Measurements from ENCODE around the gene ST3GAL6.

The ST3GAL6 gene

DNA sequence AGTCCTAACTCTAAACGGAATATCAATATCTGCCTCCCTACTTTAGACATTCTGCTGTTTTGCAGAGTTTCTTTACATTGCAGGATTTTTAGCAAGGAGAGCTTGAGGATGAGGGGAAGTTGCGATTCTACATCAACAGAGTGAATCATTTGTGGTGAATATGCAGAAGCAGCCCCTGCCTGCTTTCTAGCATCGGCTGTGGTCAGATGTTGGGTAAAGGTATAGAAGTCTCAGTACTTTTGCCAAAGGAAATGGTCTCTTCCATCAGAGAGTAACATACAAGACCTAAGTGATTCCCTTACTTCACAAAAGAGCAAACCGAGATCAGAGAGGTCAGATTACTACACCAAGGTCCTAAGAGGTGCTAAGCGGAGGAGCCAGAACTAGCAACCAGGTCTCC, 15.2 kb downstream of the ST3GAL6 start:
- DNase-seq = no peak

DNA sequence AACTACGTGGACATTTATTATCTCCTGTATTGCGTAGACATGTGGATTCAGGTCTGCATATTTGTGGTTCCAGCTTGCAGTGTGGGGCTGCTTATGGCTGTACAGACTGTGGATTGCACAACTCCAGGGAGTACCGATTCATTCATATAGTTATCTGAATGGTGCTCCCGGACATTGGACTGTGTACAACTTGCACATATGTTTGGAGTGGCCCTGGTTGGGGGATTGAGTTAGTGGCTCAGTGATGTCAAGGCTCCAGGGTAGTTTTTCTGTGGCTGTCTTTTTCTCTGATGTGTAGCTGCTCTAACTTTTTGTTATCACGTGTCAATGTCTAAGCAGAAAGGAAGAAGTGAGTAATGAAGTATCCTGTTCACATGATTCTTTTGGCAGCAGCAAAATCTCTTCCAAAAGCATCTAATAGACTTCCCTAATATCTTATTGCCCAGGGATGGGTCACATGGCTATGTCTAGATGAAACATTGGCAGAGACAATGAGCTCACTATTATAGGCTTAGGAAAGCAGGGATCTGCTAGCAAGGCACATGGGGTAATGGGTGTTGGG, 15.8 kb downstream of the ST3GAL6 start:
- DNase-seq = no peak

DNA sequence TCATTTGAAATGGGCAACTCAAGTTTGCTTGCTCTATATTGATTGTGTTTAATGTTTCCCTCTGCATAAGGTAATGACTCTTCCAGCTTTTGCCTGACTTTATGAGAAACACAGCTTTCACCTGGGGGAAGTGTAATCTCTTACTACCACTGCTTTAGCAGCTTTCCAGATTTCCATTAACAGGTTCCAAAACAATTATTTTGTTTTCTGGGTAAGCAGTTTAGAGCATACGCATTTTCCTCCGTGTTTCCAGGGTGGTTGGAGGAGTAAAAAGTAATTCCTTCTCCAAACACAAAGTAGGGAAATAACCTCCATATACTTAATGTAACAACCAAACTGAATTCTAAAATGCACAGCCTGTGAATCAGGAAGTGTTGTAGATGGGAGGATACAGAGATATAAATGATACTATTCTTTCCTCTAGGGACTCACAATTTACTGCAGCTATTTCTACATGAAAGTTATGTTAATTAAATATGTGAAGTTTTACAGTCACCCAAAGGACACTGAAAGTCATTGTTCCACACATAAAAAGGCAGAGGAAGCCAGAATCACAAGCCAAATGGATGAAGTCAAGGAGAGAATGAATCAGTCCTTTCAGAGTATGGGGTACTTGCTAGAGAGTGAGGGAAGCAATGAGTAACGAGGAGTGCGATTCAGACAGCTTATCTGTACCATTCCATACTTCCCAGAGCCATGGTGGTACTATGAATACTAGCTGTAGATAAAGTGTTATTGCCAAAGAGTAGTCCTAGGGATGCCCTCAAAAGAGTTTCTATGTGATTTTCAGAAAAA, 16.6 kb downstream of the ST3GAL6 start:
- no peak for DNase-seq

DNA sequence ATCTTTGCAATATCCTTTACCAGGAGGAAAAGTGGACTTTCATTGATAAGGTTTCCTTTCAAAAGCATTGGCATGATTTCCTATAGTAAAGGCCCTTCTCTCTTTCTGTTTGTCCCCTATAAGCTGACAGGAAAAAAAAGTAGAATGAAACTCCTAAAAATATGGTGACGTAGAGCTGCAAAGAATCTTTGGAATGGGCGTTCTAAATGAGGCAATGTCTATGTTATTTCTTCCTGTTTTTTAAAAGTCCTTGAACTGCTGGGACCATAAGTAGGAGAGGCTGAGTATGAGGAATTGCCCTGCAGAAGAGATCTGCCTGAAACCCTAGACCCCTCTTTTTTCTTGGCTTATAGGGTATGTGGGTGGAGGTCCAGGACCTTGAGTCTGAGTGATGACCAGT, 17.2 kb downstream of the ST3GAL6 start:
- no peak for DNase-seq

DNA sequence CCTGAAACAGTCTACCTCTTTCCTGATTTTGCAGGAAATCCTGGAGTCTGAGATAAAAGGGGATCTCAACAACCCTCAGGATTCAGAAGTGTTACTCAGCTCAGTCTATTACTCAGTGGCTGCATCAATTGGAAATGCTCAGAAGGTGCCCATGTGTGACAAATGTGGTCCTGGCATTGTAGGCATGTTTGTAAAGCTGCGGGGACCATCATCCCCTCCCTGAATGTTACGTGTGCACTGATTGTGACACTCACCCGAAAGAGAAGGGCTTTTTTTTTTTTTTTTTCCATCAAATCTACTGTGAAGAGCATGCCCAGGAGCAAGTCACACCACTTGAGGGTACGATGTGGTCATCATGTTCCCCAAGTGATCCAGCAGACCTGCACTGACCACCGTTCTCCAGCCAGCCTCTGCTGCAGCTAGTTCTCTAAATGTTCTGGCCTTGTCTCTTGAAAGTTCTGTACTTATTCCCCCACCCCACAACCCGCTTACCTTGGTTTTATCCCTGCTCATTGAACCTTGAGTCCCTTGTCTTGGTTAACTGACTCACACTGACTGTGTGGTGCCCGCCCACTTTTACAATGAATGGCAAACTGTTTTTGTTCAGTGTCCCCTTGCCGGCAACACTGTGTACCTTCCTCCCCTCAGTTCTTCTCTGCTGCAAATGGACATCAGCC, 19.8 kb downstream of the ST3GAL6 start:
- DNase-seq = no peak

DNA sequence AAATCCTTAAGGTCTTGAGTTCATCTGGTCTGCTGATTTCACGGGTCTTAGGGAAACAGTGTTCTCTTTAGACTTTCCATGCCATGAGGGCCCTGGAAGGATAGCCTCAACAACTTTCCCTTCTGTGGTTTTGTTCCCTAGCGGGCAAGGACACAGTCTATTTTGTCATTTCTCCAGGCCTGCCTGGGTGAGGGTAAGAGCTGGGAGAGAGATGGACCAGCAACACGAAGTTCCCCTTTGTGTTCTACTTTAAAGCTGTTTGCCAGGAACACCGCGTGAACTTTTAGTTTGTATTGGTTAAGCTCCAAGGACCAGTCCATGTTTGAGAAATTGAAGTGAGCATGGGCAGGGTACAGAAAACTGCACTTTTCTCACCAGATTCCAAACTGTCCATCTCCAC, 20.9 kb downstream of the ST3GAL6 start:
- no peak for DNase-seq

DNA sequence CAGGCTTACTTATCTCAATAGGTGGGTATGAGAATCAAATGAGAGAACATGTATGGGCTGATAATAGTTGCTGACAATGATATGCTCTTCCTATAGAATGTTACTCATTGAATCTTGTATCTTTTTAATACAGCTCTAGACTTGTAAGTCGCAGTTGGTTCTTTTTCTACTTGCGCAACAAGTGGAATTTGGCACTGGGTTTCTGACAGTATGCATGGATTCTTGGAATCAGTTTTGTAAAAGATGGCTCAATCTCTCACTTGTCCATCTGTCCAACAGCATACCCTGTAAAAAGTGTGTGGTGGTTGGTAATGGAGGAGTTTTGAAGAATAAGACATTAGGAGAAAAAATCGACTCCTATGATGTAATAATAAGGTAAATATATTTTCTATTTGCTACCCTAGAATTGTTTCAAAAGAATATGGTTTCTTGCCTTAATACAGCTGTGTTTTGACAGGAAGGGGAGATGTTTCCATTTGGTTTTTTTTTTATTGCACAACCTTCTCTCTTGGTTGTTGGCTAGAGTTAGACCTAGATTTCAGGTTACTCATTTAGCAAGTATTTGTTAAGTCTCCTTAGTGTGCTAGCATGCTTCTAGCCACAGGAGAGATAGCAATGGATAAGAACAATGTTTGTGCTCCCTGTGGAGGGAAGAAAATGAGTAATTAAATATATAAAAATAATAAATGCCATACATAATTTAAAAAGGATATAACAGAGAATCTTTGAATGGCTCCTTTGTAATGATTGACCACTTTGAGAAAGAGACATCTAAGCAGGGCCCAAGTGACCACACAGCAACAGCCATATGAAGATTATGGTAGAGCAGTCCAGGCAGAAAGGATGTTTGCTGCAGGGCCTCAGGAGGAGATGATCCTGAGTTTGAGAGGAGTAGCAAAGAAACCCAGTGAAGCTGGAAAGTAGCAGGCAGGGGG, 21.8 kb downstream of the ST3GAL6 start:
- DNase-seq = no peak

DNA sequence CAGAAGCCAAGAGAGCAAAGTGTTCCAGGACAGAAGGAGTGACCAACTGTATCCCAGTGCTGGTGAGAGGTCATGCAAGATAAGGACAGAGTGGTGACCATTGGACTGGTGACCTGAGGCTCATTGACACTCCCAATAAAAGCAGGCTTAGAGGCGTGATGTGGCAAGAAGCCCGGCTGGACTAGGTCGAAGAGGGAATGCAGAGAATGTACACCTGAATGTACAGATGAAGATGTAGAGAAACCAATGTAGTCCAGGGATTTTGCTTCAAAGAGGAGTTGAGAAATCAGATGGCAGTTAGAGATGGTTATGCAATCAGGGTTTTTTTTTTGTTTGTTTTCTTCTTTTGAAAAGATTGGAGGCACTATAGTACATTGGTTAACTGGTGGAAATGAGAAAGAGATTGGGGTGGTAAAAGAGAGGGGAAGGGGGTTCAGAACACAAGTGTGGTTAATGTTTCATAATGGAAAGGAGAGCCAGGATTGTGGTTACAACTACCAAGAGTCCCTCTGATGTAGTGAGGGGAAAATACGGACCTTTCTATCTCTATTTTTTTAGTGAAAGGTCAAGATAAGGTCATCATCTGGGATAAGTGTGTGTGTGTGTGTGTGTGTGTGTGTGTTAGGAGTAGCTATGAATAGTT, 23.3 kb downstream of the ST3GAL6 start:
- DNase-seq = no peak

DNA sequence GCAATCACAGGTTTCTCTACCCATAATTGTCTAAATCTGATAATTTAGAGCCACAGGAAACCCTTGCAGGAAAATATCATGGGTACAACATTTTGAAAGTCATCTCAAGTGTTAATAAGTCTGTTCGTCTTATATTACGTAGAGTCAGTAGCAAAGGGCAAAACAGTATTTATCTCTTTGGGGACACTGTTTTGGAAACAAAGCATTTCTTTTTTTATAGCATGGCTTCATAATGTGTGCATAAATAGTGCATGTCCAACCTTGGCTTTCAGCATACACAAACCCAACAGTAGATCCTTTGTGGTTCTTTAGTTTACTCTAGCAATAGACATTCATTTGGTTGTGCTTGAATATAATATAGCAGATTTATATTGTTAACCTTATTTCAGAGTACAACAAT, 24.0 kb downstream of the ST3GAL6 start:
- no peak for DNase-seq

DNA sequence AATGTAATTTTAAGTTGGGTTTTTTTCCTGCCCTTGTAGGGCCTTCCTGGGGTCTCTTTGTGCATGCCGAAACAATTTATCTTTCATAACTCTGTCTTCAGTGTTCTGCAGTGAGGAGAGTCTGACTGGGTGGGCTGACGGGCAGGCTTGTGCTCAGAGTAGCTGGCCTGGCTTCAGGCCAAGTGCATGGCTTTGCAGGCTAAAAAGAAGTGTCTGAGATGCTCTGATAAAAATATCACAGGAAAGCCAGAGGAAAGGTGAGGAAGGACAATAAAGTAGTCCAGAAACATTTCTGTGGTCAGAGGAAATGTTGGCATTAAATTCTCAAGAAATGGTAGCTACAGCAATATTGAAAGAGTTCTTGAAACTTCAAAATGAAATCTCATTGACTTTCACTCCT, 25.5 kb downstream of the ST3GAL6 start:
- no peak for DNase-seq

DNA sequence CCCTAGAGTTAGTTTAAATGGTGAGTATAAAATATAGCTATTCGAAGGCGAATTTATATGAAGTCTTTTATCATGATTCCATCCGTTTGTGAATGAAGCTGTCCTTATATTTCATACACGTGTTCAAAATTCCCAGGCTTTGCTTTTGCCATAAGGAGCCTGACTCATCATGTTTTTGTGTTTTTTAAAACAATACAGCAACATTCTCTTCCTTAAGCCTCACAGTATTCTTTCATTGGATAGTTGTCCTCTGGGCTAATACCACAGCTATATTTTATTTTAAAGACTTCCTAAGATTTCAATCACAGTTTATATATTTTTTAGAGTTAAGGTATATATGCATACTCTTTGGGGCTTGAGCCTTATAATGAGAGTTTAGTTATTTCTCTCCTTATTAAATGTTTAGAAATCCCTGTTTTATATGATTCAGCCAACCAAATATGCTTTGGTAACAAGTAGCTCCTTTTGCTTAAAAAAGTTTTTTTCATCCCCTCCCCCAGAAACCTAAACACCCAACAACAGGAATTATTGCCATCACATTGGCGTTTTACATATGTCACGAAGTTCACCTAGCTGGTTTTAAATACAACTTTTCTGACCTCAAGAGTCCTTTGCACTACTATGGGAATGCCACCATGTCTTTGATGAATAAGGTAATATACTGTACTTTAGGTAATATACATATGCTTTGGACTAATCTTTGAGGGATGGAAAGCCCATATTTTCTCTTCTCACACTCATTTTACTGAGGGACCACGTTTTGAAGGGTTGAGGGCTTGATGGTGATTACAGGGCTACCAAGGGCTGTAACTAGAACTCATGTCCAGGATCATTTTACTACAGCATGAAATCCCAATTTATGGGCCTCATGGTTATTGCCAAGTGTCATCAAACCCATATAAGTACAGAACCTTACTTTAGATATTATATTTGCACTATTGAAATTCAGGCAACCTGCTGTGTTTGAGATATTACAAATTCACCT, 28.5 kb downstream of the ST3GAL6 start:
- no peak for DNase-seq

DNA sequence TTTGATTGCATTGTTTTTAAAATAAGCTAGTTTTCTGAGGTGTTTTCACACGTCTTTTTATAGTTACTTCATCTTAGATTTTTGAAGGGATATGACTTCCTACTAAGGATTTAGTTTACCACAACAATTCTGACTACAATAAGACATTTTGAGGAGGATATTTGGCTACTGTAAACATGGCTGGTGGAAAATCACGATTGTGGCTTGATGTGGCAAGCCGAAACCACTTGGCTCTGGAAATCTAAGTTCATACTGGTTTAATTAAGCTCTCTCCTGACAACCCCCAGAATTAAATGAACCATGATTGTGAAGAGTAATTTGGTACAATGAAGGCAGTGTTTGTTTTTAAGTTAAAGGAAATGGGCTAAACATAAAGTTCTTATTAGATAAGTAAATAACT, 30.8 kb downstream of the ST3GAL6 start:
- no peak for DNase-seq

DNA sequence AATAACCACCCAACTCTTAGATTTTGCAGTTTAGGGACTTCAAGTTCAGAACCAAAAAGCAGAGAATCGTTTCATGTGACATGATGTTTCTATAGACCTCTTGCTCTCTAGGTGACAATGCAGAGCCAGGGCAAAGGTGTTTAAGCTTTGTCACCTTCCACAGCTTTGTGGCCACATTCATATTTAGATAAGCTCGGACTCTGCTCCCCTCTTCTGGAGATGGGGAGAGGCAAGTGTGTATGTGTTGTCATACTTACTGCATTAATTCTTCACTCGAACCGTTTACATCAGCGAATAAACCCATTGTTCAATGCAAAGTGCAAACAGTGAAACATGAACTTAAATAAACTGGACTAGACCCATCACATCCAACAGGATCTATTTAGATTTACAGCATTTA, 33.2 kb downstream of the ST3GAL6 start:
- no peak for DNase-seq

DNA sequence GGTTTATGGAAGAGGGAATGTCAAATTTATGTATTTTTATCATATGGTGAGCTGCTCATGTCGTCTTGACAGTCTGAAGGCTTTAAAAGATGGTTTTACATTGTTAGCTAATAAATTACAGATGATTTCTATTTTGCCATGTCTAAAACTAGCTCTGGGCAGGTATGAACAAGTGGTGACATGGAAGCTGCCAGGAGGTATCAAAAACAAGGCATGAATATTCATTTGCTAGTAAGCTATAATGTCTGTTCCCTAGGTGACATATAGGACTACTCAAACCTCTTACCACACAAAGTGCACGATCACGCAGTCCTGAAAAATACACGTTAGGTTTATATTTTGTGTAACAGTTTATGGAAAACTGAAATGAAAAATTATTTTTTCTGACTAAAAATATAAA, 34.8 kb downstream of the ST3GAL6 start:
- no peak for DNase-seq

DNA sequence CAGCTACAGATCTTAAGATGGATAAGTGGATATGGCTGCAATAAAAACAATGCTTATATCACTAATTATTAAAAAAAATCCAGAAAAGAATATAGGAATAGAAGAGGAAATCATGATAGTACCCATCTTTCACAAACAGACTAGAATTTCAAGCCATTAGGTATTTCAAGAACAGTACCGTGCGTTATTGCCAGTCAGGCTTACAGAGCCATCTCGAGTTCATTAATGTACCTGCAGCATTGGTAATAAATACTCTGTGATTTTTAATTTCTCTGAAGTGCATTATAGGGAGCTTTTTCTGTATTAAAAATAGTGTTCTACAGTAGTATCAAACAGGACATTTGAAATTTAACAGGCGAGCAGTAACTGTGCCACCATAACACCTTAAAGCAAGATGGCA, 35.7 kb downstream of the ST3GAL6 start:
- no peak for DNase-seq

DNA sequence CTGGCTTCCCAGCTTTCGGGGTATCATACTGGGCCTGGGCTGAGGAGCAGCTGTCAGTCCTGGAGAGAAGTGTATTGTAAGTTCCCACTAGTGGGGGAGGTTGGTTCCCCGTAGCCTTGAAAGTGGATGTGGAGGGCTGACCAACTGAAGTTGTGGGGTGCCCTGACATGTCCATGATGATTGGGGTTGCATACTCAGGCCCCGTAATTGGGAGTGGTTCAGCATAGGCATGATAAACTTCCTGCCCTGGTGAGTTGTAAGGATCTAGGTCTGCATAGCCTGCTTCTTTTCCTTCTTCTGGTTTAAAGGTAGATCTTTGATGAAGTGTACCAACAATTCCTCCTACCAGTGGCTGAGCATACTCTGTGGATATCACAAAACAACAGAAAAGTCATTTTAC, 36.3 kb downstream of the ST3GAL6 start:
- no peak for DNase-seq

DNA sequence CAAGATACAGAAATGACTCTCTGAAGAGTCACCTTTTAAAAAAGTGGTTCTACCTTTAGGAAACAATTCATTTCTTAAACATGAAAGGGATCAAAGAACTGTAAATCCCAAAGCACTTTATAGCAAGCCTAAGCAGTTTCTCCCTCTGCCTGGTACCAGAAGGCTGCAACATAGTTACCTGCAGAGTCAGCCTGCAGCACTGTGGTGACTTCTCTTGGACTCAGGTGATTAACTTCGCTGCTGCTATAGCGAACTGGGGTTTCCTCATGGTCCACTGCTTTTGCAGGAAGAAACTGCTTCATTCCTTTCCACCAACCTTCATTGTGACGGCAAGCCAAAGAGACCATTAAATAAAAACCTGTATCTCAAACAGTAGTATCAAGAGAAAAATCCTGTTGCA, 37.3 kb downstream of the ST3GAL6 start:
- DNase-seq = no peak

DNA sequence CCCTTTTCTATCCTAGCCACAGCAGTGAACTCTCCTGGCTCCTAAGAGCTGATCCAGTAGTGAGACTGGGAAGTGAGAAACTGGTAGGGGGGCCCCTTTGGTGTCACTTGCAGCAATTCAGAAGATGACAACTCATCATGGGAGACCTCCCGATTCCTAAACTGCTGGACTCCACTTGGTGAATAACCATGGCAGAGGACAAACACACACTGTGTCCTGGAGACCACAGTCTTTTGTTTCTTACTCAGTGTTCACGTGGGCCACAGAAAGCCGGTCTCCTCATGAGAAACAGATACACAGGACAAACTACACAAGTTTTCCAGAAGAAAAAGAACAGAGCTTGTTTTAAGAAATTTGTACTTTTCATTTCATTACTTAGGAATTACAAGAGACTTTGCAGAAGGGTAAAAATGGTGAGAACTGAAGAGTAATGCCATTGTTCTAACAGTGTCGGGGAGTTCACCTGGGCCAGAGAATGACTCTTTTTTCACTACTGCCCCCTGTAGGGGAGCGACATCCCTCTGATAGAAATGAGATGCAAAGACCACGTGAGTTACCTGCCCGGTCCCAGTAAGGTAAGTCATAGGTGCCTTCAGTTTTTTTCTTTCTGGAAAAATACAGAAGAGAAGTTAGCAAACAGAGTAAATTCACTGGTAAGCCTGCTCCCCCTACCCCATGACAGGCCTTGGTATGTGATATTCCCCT, 38.1 kb downstream of the ST3GAL6 start:
- no peak for DNase-seq

DNA sequence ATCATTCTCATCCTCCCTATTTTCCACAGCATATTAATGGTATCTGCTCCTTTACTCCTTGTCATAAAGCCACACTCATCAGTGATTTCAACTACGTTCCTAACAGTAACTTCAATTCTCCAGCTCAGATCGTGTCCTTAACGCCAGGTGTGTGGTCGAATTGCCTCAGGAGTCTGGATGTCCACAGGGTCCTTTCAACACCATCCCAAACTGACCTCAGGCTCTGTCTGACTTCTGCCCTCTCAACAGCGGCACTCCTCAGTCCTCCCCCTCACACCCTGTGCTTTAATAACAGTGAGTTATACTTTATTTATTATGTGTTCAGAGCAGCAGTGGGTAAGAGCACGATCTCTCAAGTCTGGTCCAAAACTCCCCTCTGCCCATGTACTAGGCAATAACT, 42.4 kb downstream of the ST3GAL6 start:
- no peak for DNase-seq

DNA sequence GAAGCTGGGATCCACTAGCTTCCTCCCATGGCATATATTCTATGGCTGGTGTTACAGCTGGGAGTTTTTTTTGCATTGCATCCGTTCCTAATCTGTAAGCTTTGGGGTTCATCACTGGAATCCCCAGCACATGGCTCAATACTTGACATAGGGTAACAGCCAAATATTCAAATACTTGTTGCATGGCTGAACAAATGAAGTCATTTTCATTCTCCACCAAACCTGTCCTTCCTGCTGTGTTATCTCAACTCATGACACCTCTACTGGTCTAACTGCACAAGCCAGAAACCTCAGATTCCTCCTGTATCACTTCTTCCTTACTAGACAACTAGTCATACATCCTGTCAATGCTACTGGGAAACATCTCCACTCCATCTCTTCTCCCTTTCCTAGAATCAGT, 43.4 kb downstream of the ST3GAL6 start:
- DNase-seq = no peak

DNA sequence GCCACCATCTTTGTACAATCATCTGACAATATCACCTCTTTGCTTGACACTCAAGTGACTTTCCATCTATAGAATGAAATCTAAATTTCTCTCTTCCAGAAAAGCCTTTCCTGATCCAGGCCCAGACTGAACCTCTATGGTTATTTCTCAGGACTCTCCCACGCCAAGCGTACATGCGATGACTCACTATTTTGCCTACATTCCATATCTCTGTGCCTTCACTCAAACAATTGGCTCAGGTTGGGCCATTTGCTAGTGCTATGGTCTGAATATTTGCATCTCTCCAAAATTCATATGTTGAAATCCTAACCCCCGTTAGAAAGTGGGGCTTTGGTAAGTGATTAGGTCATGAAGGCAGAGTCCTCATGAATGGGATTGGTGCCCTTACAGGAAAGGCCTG, 43.9 kb downstream of the ST3GAL6 start:
- DNase-seq = no peak

Measured in islet precursor cell (in vitro differentiated cells).